Activated CD4-positive, alpha-beta T cell treated with anti-CD3 and anti-CD28 coated beads for 1 hour (primary cell): ENCODE measurements around the gene DHPS.
"Not testable (repeated sequence)": the region's sequence is repeated elsewhere in the genome, so short reads cannot be mapped to it uniquely, and the experiment has no call there.

Experiments
- DNase-seq: peaks from one replicate; pipeline ENCODE4 v3.0.0-alpha.2; 2020

DHPS gene

GRCh38 chr19:12681074-12681987 is at the start of gene DHPS:
Gene DHPS (minus strand): TSS chr19:12681880. CDS start chr19:12681766, 114 bp downstream.
- DNase-seq: peak; percentile 84

GRCh38 chr19:12731337-12731736 is 49.7 kb upstream of the DHPS start:
- no peak for DNase-seq

- no peak for DNase-seq
Measured at GRCh38 chr19:12730064-12730463, 48.4 kb upstream of the DHPS start.

GRCh38 chr19:12727745-12728433 is 46.2 kb upstream of the DHPS start:
- no peak for DNase-seq

GRCh38 chr19:12726988-12727316 is 45.3 kb upstream of the DHPS start:
- DNase-seq: no peak

- not testable (repeated sequence) for DNase-seq
Measured at GRCh38 chr19:12725612-12726011, 43.9 kb upstream of the DHPS start.

- peak; percentile 51 for DNase-seq
Measured at GRCh38 chr19:12723641-12724426, 42.2 kb upstream of the DHPS start, which contains the start of gene TNPO2. Gene TNPO2 (minus strand): TSS chr19:12723932. CDS start chr19:12720977, 2,955 bp downstream.

- DNase-seq: no peak
Measured at GRCh38 chr19:12723381-12723640, 41.6 kb upstream of the DHPS start.

- peak; percentile 87 for DNase-seq
Measured at GRCh38 chr19:12722566-12723380, 41.1 kb upstream of the DHPS start.

GRCh38 chr19:12721656-12722565 is 40.2 kb upstream of the DHPS start:
- peak; percentile 33 for DNase-seq

GRCh38 chr19:12720851-12721655 is 39.4 kb upstream of the DHPS start:
- DNase-seq: no peak

- no peak for DNase-seq
Measured at GRCh38 chr19:12720296-12720695, 38.6 kb upstream of the DHPS start.

GRCh38 chr19:12715929-12716328 is 34.2 kb upstream of the DHPS start:
- no peak for DNase-seq

GRCh38 chr19:12715102-12715501 is 33.4 kb upstream of the DHPS start:
- DNase-seq: no peak

GRCh38 chr19:12713304-12713703 is 31.6 kb upstream of the DHPS start:
- DNase-seq: not testable (repeated sequence)

GRCh38 chr19:12712077-12712476 is 30.4 kb upstream of the DHPS start:
- not testable (repeated sequence) for DNase-seq

- no peak for DNase-seq
Measured at GRCh38 chr19:12711187-12711586, 29.5 kb upstream of the DHPS start.

- no peak for DNase-seq
Measured at GRCh38 chr19:12708641-12709040, 27.0 kb upstream of the DHPS start.

- no peak for DNase-seq
Measured at GRCh38 chr19:12706332-12706718, 24.6 kb upstream of the DHPS start.

- DNase-seq: no peak
Measured at GRCh38 chr19:12705654-12706331, 24.1 kb upstream of the DHPS start.
